ENCODE data around the gene EXOSC3.
"Not testable (repeated sequence)": the region's sequence is repeated elsewhere in the genome, so short reads cannot be mapped to it uniquely, and the experiment has no call there.

The EXOSC3 gene

GRCh38 chr9:37752642-37753488, 32.0 kb downstream of the EXOSC3 start:
- peak overlapping the region; percentile 92 for H3K4me3 Mint-ChIP-seq
- no peaks in the 10 kb centered on the region for H3K27me3 Mint-ChIP-seq
- H3K4me1 Mint-ChIP-seq = peaks cover 38% of the 10 kb centered on the region
- no peaks in the 10 kb centered on the region for H3K9me3 Mint-ChIP-seq
- peak overlapping the region; percentile 93 for H3K27ac Mint-ChIP-seq
- peaks cover 4% of the 10 kb centered on the region for H3K36me3 Mint-ChIP-seq

GRCh38 chr9:37752112-37752511, 32.8 kb downstream of the EXOSC3 start:
- peaks cover 31% of the 10 kb centered on the region for H3K4me1 Mint-ChIP-seq
- not testable (repeated sequence) for H3K27ac Mint-ChIP-seq, H3K9me3 Mint-ChIP-seq, H3K4me3 Mint-ChIP-seq, H3K27me3 Mint-ChIP-seq, H3K36me3 Mint-ChIP-seq

- not testable (repeated sequence) for H3K4me3 Mint-ChIP-seq, H3K9me3 Mint-ChIP-seq, H3K27ac Mint-ChIP-seq, H3K27me3 Mint-ChIP-seq, H3K36me3 Mint-ChIP-seq
- H3K4me1 Mint-ChIP-seq = peaks cover 30% of the 10 kb centered on the region
These were observed 33.2 kb downstream of the EXOSC3 start for GRCh38 chr9:37751704-37752103.

- peaks cover 4% of the 10 kb centered on the region for H3K36me3 Mint-ChIP-seq
- no peak overlapping the region for H3K27ac Mint-ChIP-seq
- H3K4me3 Mint-ChIP-seq = no peak overlapping the region
- H3K27me3 Mint-ChIP-seq = no peaks in the 10 kb centered on the region
- H3K4me1 Mint-ChIP-seq = peaks cover 28% of the 10 kb centered on the region
- H3K9me3 Mint-ChIP-seq = no peaks in the 10 kb centered on the region
These were observed 33.7 kb downstream of the EXOSC3 start for GRCh38 chr9:37751186-37751585.

GRCh38 chr9:37749129-37749528, 35.7 kb downstream of the EXOSC3 start:
- H3K4me3 Mint-ChIP-seq = no peak overlapping the region
- H3K27me3 Mint-ChIP-seq = no peaks in the 10 kb centered on the region
- no peak overlapping the region for H3K27ac Mint-ChIP-seq
- peaks cover 3% of the 10 kb centered on the region for H3K36me3 Mint-ChIP-seq
- H3K9me3 Mint-ChIP-seq = no peaks in the 10 kb centered on the region
- H3K4me1 Mint-ChIP-seq = peaks cover 10% of the 10 kb centered on the region

- no peak overlapping the region for H3K4me3 Mint-ChIP-seq
- H3K9me3 Mint-ChIP-seq = no peaks in the 10 kb centered on the region
- H3K36me3 Mint-ChIP-seq = no peaks in the 10 kb centered on the region
- no peaks in the 10 kb centered on the region for H3K4me1 Mint-ChIP-seq
- no peak overlapping the region for H3K27ac Mint-ChIP-seq
- H3K27me3 Mint-ChIP-seq = no peaks in the 10 kb centered on the region
These were observed 37.6 kb downstream of the EXOSC3 start for GRCh38 chr9:37747271-37747753.

- Mint-ChIP-seq H3K36me3 (no peaks in the 10 kb centered on the region), H3K27me3 (no peaks in the 10 kb centered on the region), H3K9me3 (no peaks in the 10 kb centered on the region), H3K4me3 (no peak overlapping the region), H3K27ac (no peak overlapping the region), H3K4me1 (no peaks in the 10 kb centered on the region)
These were observed 38.2 kb downstream of the EXOSC3 start for GRCh38 chr9:37746448-37747270.

- no peaks in the 10 kb centered on the region for H3K27me3 Mint-ChIP-seq
- H3K36me3 Mint-ChIP-seq = no peaks in the 10 kb centered on the region
- no peak overlapping the region for H3K27ac Mint-ChIP-seq
- H3K9me3 Mint-ChIP-seq = no peaks in the 10 kb centered on the region
- H3K4me1 Mint-ChIP-seq = no peaks in the 10 kb centered on the region
- H3K4me3 Mint-ChIP-seq = no peak overlapping the region
These were observed 38.9 kb downstream of the EXOSC3 start for GRCh38 chr9:37745970-37746369.

- Mint-ChIP-seq H3K36me3 (no peaks in the 10 kb centered on the region), H3K4me1 (no peaks in the 10 kb centered on the region), H3K27ac (no peak overlapping the region), H3K27me3 (no peaks in the 10 kb centered on the region), H3K4me3 (no peak overlapping the region), H3K9me3 (no peaks in the 10 kb centered on the region)
These were observed 44.1 kb downstream of the EXOSC3 start for GRCh38 chr9:37740631-37741328.

- H3K4me1 Mint-ChIP-seq = no peaks in the 10 kb centered on the region
- no peaks in the 10 kb centered on the region for H3K27me3 Mint-ChIP-seq
- no peaks in the 10 kb centered on the region for H3K36me3 Mint-ChIP-seq
- no peak overlapping the region for H3K4me3 Mint-ChIP-seq
- H3K9me3 Mint-ChIP-seq = no peaks in the 10 kb centered on the region
- H3K27ac Mint-ChIP-seq = no peak overlapping the region
These were observed 44.7 kb downstream of the EXOSC3 start for GRCh38 chr9:37740128-37740527.

GRCh38 chr9:37739222-37739621, 45.6 kb downstream of the EXOSC3 start:
- no peak overlapping the region for H3K27ac Mint-ChIP-seq
- no peaks in the 10 kb centered on the region for H3K27me3 Mint-ChIP-seq
- no peak overlapping the region for H3K4me3 Mint-ChIP-seq
- no peaks in the 10 kb centered on the region for H3K36me3 Mint-ChIP-seq
- no peaks in the 10 kb centered on the region for H3K4me1 Mint-ChIP-seq
- H3K9me3 Mint-ChIP-seq = no peaks in the 10 kb centered on the region

GRCh38 chr9:37732952-37733351, 51.9 kb downstream of the EXOSC3 start:
- no peaks in the 10 kb centered on the region for H3K9me3 Mint-ChIP-seq
- no peak overlapping the region for H3K27ac Mint-ChIP-seq
- H3K27me3 Mint-ChIP-seq = peaks cover 2% of the 10 kb centered on the region
- H3K4me3 Mint-ChIP-seq = no peak overlapping the region
- no peaks in the 10 kb centered on the region for H3K4me1 Mint-ChIP-seq
- no peaks in the 10 kb centered on the region for H3K36me3 Mint-ChIP-seq

- Mint-ChIP-seq H3K36me3 (no peaks in the 10 kb centered on the region), H3K27me3 (peaks cover 2% of the 10 kb centered on the region), H3K4me3 (no peak overlapping the region), H3K4me1 (no peaks in the 10 kb centered on the region), H3K9me3 (no peaks in the 10 kb centered on the region), H3K27ac (no peak overlapping the region)
These were observed 52.6 kb downstream of the EXOSC3 start for GRCh38 chr9:37732086-37732741.

GRCh38 chr9:37730839-37731238, 54.0 kb downstream of the EXOSC3 start:
- Mint-ChIP-seq H3K27me3 (peaks cover 2% of the 10 kb centered on the region), H3K9me3 (no peaks in the 10 kb centered on the region), H3K4me1 (no peaks in the 10 kb centered on the region), H3K4me3 (no peak overlapping the region), H3K36me3 (no peaks in the 10 kb centered on the region), H3K27ac (no peak overlapping the region)

- H3K27me3 Mint-ChIP-seq = peaks cover 2% of the 10 kb centered on the region
- no peaks in the 10 kb centered on the region for H3K4me1 Mint-ChIP-seq
- H3K4me3 Mint-ChIP-seq = no peak overlapping the region
- H3K27ac Mint-ChIP-seq = no peak overlapping the region
- H3K36me3 Mint-ChIP-seq = no peaks in the 10 kb centered on the region
- H3K9me3 Mint-ChIP-seq = no peaks in the 10 kb centered on the region
These were observed 54.6 kb downstream of the EXOSC3 start for GRCh38 chr9:37730256-37730655.

Measured in activated naive CD4-positive, alpha-beta T cell treated with anti-CD3 and anti-CD28 coated beads, Interleukin-2, amount 50 U/mL, for 24 hours (primary cell).